ENCODE results near the gene KRT3. TPM values are rescaled to one million over a fixed set of nuclear protein-coding genes. Genes with fewer than 3 reads are reported as not detected.

The KRT3 gene
- total RNA-seq, 1 experiment from 2014 or later = not detected

DNA sequence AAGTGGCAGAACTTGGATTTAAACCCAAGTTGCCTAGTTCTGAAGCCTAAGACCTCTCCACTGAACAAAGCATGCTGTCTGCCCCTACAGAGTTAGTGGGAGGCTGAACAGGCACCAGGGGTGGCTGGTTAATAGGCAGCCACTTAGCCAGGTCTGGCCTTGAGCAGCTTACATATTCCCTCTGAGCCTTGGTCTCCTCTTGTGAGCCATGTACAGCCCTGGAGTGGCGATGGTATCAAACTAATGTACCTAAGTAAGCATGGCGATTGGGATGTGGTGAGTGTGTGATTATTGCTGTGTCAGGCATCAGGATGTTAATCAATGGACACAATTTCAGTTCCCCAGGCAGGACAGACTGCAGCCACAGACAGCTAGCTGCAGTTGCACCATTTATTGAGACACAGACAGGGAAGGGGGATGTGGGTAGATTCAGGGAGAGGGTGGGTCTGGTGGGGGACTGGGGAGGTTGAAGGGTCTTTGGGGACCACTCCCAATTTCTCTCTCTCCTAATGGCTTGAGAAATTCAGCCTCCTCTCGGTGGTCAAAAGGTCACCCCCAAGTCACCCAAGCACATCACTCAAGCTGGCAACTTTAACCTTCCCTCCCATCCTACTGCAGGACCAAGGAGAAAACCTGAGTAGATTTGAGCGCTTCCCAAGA lies 25.3 kb upstream of the KRT3 start:
- intact Hi-C loops (cut with micrococcal nuclease) = no loop called here
- H3K9ac ChIP-seq (ENCODE audit: low read length) = no peak overlapping the region
- no peak for DNase-seq (ENCODE audit: low read depth, low spot score)
- BruUV-seq (replicated peaks) = no TSS peak
- no peaks in the 10 kb centered on the region for H3K36me3 ChIP-seq (ENCODE audit: control insufficient read depth in 1 of 2, insufficient read depth in 2 of 2, low read length in 2 of 2)
- H3K4me3 ChIP-seq (replicated peaks in 1 of 2; ENCODE audit: low read depth in 1 of 2, low read length in 2 of 2) = no peak overlapping the region
- POLR2A ChIA-PET = no interaction called here
- H4K20me1 ChIP-seq (ENCODE audit: insufficient read depth) = no peaks in the 10 kb centered on the region
- H3K27me3 ChIP-seq (ENCODE audit: insufficient read depth, low read length) = 0 out of 2 replicates have a peak, but pooled peaks cover 2% of the 10 kb centered on the region
- CTCF ChIA-PET = no interaction called here
- peaks cover 0 to 9% of the 10 kb centered on the region in 2 experiments; a peak in 2 of 4 replicates for H3K4me1 ChIP-seq (ENCODE audit: control insufficient read depth in 1 of 2, insufficient read depth in 2 of 2, low read length in 2 of 2)
- no peaks in the 10 kb centered on the region for H3K9me2 ChIP-seq (ENCODE audit: insufficient read depth)
- no peaks in the 10 kb centered on the region for H3K79me2 ChIP-seq (ENCODE audit: insufficient read depth, low read length)
- no peak overlapping the region for H3K27ac ChIP-seq (ENCODE audit: low read depth, low read length)
- H3K4me2 ChIP-seq (ENCODE audit: low read length) = no peak overlapping the region
- RAD21 ChIA-PET (ENCODE audit: low non-redundant PET in 1 of 2, low total read pairs in 2 of 2, uncharacterized antibody in 2 of 2, unreplicated experiment in 2 of 2) = no interaction called here
- no peaks in the 10 kb centered on the region for H3K9me3 ChIP-seq (ENCODE audit: control insufficient read depth in 1 of 2, insufficient read depth in 1 of 2, low read depth in 1 of 2, low read length in 2 of 2)
- no peak for ATAC-seq
- TF ChIP-seq FOSL1 (IDR thresholded peaks at IDR 0.05; ENCODE audit: low read depth) = no peak
- no peak for TF ChIP-seq SRF (IDR thresholded peaks at IDR 0.05; ENCODE audit: low read depth)
- TF ChIP-seq RAD21 (IDR thresholded peaks at IDR 0.05; ENCODE audit: low read depth) = no peak
- no peak for TF ChIP-seq EZH2 (IDR thresholded peaks at IDR 0.05)
- TF ChIP-seq, protein P1, sequence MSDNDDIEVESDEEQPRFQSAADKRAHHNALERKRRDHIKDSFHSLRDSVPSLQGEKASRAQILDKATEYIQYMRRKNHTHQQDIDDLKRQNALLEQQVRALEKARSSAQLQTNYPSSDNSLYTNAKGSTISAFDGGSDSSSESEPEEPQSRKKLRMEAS (IDR thresholded peaks at IDR 0.05) = no peak
- H2AFZ ChIP-seq (ENCODE audit: low read depth, low read length, poor library complexity, severe bottlenecking) = no peak overlapping the region

DNA sequence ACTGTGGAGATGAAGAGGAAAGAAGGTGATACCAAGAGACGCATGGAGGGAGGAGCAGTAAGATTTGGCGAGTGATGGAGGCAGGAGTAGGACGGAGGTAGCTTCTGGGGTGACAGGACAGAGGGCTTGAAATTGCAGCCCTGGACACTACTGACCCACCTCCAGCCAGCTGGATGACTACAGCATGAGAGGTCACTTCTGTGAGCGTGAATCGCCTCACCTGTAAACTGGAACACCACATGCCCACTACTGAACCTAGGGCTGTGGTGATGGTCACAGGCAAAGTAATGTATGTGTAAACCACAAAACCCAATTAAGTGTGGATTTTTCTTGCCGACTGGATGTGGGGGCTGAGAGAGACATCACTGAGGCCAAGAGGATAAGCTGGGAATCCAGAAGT lies 24.6 kb upstream of the KRT3 start:
- no peak for ATAC-seq
- RAD21 ChIA-PET (ENCODE audit: low non-redundant PET in 1 of 2, low total read pairs in 2 of 2, uncharacterized antibody in 2 of 2, unreplicated experiment in 2 of 2) = no interaction called here
- POLR2A ChIA-PET = no interaction called here
- CTCF ChIA-PET = no interaction called here
- Histone ChIP-seq H3K27ac (ENCODE audit: low read depth, low read length) (no peak overlapping the region), H3K36me3 (ENCODE audit: control insufficient read depth in 1 of 2, insufficient read depth in 2 of 2, low read length in 2 of 2) (no peaks in the 10 kb centered on the region), H4K20me1 (ENCODE audit: insufficient read depth) (no peaks in the 10 kb centered on the region), H3K4me3 (replicated peaks in 1 of 2; ENCODE audit: low read depth in 1 of 2, low read length in 2 of 2) (no peak overlapping the region), H3K4me1 (ENCODE audit: control insufficient read depth in 1 of 2, insufficient read depth in 2 of 2, low read length in 2 of 2) (peaks cover 0 to 9% of the 10 kb centered on the region in 2 experiments; a peak in 2 of 4 replicates), H3K9me2 (ENCODE audit: insufficient read depth) (no peaks in the 10 kb centered on the region), H3K27me3 (ENCODE audit: insufficient read depth, low read length) (0 out of 2 replicates have a peak, but pooled peaks cover 2% of the 10 kb centered on the region), H2AFZ (ENCODE audit: low read depth, low read length, poor library complexity, severe bottlenecking) (no peak overlapping the region), H3K9me3 (ENCODE audit: control insufficient read depth in 1 of 2, insufficient read depth in 1 of 2, low read depth in 1 of 2, low read length in 2 of 2) (no peaks in the 10 kb centered on the region), H3K79me2 (ENCODE audit: insufficient read depth, low read length) (no peaks in the 10 kb centered on the region), H3K9ac (ENCODE audit: low read length) (no peak overlapping the region), H3K4me2 (ENCODE audit: low read length) (no peak overlapping the region)
- intact Hi-C loops (cut with micrococcal nuclease) = no loop called here
- DNase-seq (ENCODE audit: low read depth, low spot score) = no peak
- BruUV-seq (replicated peaks) = no TSS peak
- TF ChIP-seq YY1 (IDR thresholded peaks at IDR 0.05; ENCODE audit: extremely low read depth, insufficient replicate concordance, low read depth, low read length) = no peak
- no peak for TF ChIP-seq ZFX (IDR thresholded peaks at IDR 0.05)
- no peak for TF ChIP-seq REST (IDR thresholded peaks at IDR 0.05; ENCODE audit: low read depth)
- no peak for TF ChIP-seq SRF (IDR thresholded peaks at IDR 0.05; ENCODE audit: low read depth)
- no peak for TF ChIP-seq EGR1 (IDR thresholded peaks at IDR 0.05; ENCODE audit: low read depth)
- no peak for TF ChIP-seq ZNF274 (IDR thresholded peaks at IDR 0.05; ENCODE audit: low read depth, low read length)
- no peak for TF ChIP-seq POLR2AphosphoS5 (IDR thresholded peaks at IDR 0.05; ENCODE audit: low read depth, low read length)
- no peak for TF ChIP-seq FOSL1 (IDR thresholded peaks at IDR 0.05; ENCODE audit: low read depth)
- TF ChIP-seq TCF7L2 (IDR thresholded peaks at IDR 0.05; ENCODE audit: borderline replicate concordance, extremely low read depth, insufficient read depth, insufficient read length) = no peak
- TF ChIP-seq ZBTB33 (IDR thresholded peaks at IDR 0.05; ENCODE audit: extremely low read depth, insufficient replicate concordance, low read length) = no peak
- no peak for TF ChIP-seq JUND (IDR thresholded peaks at IDR 0.05)
- no peak for TF ChIP-seq EZH2phosphoT487 (IDR thresholded peaks at IDR 0.05; ENCODE audit: borderline replicate concordance)

Measured in HCT116 (cell line).